PC-3 (cell line): ENCODE data around the gene DCTN3.

Source experiments
- EZH2 ChIP-seq: fragments of 300-600 bp; sonication (generic); IDR thresholded peaks from one replicate; pipeline ENCODE4 v1.6.1; 2017; ENCODE audit warnings: antibody characterized with exemption, mild to moderate bottlenecking, low read length; ENCODE audit not compliant: unreplicated experiment
- EZH2phosphoT487 ChIP-seq: fragments of 300-600 bp; sonication (generic); IDR thresholded peaks from 2 replicates; pipeline ENCODE4 v1.6.1; 2018; ENCODE audit warnings: mild to moderate bottlenecking, antibody characterized with exemption, low read length, borderline replicate concordance
- TF ChIP-seq, protein P1 (sequence below): fragments of 300-600 bp; sonication (generic); conservative IDR thresholded peaks from 2 replicates; pipeline ENCODE4 v1.5.1; 2017; ENCODE audit warnings: antibody characterized with exemption, low read depth, mild to moderate bottlenecking, low read length

DNA sequence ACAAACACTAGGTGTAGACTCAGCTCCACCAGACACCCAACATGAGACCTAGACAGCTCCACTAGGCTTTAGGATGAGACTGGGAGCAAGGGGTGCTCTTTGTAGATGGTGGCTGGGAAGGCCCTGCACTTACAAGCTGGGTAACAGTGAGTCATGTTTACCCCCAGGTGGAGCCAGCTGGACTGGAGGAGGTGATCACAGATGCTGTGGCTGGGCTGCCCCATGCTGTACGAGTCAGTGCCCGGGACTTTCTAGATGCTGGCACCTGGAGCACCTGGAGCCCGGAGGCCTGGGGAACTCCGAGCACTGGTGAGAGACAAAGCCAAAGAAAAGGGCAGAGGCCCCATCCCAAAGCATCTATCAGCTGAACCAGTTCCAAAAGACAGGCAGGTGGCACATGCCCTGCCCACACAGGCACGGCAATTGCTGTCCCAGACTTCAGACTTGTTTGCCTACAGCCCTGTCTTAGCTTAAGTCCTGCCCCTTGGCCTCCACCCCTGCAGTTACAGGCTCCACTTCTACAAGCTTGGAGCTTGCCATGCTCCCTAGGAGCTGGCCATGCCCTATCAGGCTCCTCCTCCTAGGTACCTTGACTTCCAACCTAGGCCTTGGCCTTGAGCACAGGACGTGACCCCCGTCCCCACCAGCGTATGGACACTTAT is 39.4 kb upstream of the DCTN3 start:
- TF ChIP-seq, protein P1, sequence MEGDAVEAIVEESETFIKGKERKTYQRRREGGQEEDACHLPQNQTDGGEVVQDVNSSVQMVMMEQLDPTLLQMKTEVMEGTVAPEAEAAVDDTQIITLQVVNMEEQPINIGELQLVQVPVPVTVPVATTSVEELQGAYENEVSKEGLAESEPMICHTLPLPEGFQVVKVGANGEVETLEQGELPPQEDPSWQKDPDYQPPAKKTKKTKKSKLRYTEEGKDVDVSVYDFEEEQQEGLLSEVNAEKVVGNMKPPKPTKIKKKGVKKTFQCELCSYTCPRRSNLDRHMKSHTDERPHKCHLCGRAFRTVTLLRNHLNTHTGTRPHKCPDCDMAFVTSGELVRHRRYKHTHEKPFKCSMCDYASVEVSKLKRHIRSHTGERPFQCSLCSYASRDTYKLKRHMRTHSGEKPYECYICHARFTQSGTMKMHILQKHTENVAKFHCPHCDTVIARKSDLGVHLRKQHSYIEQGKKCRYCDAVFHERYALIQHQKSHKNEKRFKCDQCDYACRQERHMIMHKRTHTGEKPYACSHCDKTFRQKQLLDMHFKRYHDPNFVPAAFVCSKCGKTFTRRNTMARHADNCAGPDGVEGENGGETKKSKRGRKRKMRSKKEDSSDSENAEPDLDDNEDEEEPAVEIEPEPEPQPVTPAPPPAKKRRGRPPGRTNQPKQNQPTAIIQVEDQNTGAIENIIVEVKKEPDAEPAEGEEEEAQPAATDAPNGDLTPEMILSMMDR: no peak
- TF ChIP-seq EZH2phosphoT487 (no peak), EZH2 (no peak)
